Panc1 (cell line): ENCODE measurements around the gene LRRC36. TPM values are rescaled to one million over a fixed set of nuclear protein-coding genes. Genes with fewer than 3 reads are reported as not detected.

Source experiments
- ATAC-seq: fragments of 200-7000 bp; cut with Tn5 transposase; 2 replicates; pipeline ENCODE4 v1.9.1; 2020; ENCODE audit warnings: mild to moderate bottlenecking, moderate library complexity
- BruUV-seq: library from RNA; stranded (reverse); fragments of 400-500 nt; replicated peaks from 2 replicates; lab custom pipeline; 2021; lab: Mats Ljungman, UMichigan
- CTCF ChIA-PET: fragments of 300-600 bp; sonication (Branson Sonifier 250); formaldehyde crosslinking; loops from one replicate; lab custom pipeline; 2022; ENCODE audit warnings: antibody characterized with exemption; lab: Charles Lee
- POLR2A ChIA-PET: fragments of 300-600 bp; sonication (Branson Sonifier 250); formaldehyde crosslinking; loops from one replicate; lab custom pipeline; 2022; ENCODE audit warnings: antibody characterized with exemption; lab: Charles Lee
- DNase-seq: peaks from one replicate; pipeline ENCODE4 v3.0.0-alpha.2; 2010; ENCODE audit warnings: low read depth, low spot score
- H3K27ac ChIP-seq: 2 replicates; pipeline ENCODE4 v1.5.1; 2011; ENCODE audit warnings: mild to moderate bottlenecking, low read length, inconsistent platforms
- H3K27me3 ChIP-seq: fragments of 200-500 bp; sonication (Bioruptor generic); 2 replicates; pipeline ENCODE4 v1.6.0; 2014; ENCODE audit warnings: low read length, inconsistent platforms; ENCODE audit not compliant: control insufficient read depth, insufficient read depth
- H3K36me3 ChIP-seq: fragments of 200-500 bp; sonication (Bioruptor generic); 2 replicates; pipeline ENCODE4 v1.5.1; 2014; ENCODE audit warnings: inconsistent platforms, mild to moderate bottlenecking, low read length, moderate library complexity; ENCODE audit not compliant: control insufficient read depth, insufficient read depth
- H3K4me1 ChIP-seq: 2 replicates; pipeline ENCODE4 v1.5.1; 2011; ENCODE audit warnings: inconsistent platforms, mild to moderate bottlenecking, low read length, moderate library complexity; ENCODE audit not compliant: control insufficient read depth, insufficient read depth
- H3K4me3 ChIP-seq, 2 experiments: 2 replicates each; pipeline ENCODE4 v1.5.1; 2011 to 2012; ENCODE audit warnings: low read depth in 2 of 2, low read length in 2 of 2, mild to moderate bottlenecking in 2 of 2, inconsistent platforms in 1 of 2, moderate library complexity in 1 of 2
- H3K9me3 ChIP-seq: fragments of 200-500 bp; sonication (Bioruptor generic); 2 replicates; pipeline ENCODE4 v1.5.1; 2014; ENCODE audit warnings: low read depth, mild to moderate bottlenecking, inconsistent platforms, low read length, moderate library complexity; ENCODE audit not compliant: control insufficient read depth, insufficient read depth
- POLR2AphosphoS5 ChIP-seq: IDR thresholded peaks from 2 replicates; pipeline ENCODE4 v1.6.1; 2012; ENCODE audit warnings: mild to moderate bottlenecking, low read depth, low read length, moderate library complexity
- SIN3A ChIP-seq: IDR thresholded peaks from 2 replicates; pipeline ENCODE4 v1.6.1; 2012; ENCODE audit warnings: low read depth, mild to moderate bottlenecking, low read length, moderate library complexity, borderline replicate concordance; ENCODE audit not compliant: insufficient read depth
- TCF7L2 ChIP-seq: IDR thresholded peaks from 2 replicates; pipeline ENCODE4 v1.6.1; 2011; ENCODE audit warnings: mild to moderate bottlenecking, low read depth, low read length, inconsistent platforms
- in situ Hi-C: cut with HindIII; loops from 2 replicates; pipeline ENCODE4 v1.10.0; 2016; ENCODE audit warnings: low sequenced_read_pairs, low pct_unique_long_range_greater_than_20kb
- intact Hi-C: fragments of 100-400 bp; cut with micrococcal nuclease; formaldehyde crosslinking; loops from one replicate; pipeline ENCODE4 v1.10.0; 2022; ENCODE audit not compliant: unreplicated experiment
- total RNA-seq: library from RNA; stranded (reverse); gene quantifications from one replicate; pipeline ENCODE4 v1.2.1, GENCODE V29; 2021; ENCODE audit not compliant: unreplicated experiment
- TF ChIP-seq, protein P1 (sequence below), 2 experiments: IDR thresholded peaks; 2 replicates each; pipeline ENCODE4 v1.6.1; 2011 to 2012; ENCODE audit warnings: low read depth in 2 of 2, control low read depth in 1 of 2, low read length in 1 of 2, mild to moderate bottlenecking in 1 of 2, moderate library complexity in 1 of 2; ENCODE audit not compliant: insufficient read depth in 1 of 2

The LRRC36 gene
- total RNA-seq, 1 experiment from 2014 or later = 0.54 TPM

DNA sequence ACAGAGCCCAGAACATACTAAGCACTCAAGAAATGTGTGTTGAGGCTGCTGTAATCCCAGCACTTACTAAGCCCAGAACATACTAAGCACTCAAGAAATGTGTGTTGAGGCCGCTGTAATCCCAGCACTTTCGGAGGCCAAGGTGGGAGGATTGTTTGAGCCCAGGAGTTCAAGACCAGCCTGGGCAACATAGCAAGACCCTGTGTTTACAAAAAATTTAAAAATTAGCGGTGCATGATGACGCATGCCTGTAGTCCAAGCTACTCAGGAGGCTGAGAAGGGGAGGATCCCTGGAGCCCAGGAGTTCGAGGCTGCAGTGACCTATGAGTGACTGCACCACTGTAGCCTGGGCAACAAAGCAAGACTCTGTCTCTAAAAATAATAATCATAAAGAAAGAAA lies 96.4 kb downstream of the LRRC36 start:
- Histone ChIP-seq H3K27me3 (no peaks in the 10 kb centered on the region; the same call in 1 of the 2 replicates), H3K4me3 (no peak overlapping the region), H3K36me3 (no peaks in the 10 kb centered on the region), H3K9me3 (no peaks in the 10 kb centered on the region), H3K4me1 (no peaks in the 10 kb centered on the region), H3K27ac (no peak overlapping the region)
- in situ Hi-C loops (no loop called here), intact Hi-C loops (no loop called here)
- TF ChIP-seq POLR2AphosphoS5 (no peak), SIN3A (no peak), TCF7L2 (no peak)
- TF ChIP-seq, protein P1, sequence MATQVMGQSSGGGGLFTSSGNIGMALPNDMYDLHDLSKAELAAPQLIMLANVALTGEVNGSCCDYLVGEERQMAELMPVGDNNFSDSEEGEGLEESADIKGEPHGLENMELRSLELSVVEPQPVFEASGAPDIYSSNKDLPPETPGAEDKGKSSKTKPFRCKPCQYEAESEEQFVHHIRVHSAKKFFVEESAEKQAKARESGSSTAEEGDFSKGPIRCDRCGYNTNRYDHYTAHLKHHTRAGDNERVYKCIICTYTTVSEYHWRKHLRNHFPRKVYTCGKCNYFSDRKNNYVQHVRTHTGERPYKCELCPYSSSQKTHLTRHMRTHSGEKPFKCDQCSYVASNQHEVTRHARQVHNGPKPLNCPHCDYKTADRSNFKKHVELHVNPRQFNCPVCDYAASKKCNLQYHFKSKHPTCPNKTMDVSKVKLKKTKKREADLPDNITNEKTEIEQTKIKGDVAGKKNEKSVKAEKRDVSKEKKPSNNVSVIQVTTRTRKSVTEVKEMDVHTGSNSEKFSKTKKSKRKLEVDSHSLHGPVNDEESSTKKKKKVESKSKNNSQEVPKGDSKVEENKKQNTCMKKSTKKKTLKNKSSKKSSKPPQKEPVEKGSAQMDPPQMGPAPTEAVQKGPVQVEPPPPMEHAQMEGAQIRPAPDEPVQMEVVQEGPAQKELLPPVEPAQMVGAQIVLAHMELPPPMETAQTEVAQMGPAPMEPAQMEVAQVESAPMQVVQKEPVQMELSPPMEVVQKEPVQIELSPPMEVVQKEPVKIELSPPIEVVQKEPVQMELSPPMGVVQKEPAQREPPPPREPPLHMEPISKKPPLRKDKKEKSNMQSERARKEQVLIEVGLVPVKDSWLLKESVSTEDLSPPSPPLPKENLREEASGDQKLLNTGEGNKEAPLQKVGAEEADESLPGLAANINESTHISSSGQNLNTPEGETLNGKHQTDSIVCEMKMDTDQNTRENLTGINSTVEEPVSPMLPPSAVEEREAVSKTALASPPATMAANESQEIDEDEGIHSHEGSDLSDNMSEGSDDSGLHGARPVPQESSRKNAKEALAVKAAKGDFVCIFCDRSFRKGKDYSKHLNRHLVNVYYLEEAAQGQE (IDR thresholded peaks at IDR 0.05; ENCODE audit: insufficient read depth in 1 of 2, low read depth in 2 of 2, low read length in 1 of 2) = no peak
- ChIA-PET POLR2A (no interaction called here), CTCF (no interaction called here)
- DNase-seq (no peak), ATAC-seq (no peak)
- no TSS peak for BruUV-seq

DNA sequence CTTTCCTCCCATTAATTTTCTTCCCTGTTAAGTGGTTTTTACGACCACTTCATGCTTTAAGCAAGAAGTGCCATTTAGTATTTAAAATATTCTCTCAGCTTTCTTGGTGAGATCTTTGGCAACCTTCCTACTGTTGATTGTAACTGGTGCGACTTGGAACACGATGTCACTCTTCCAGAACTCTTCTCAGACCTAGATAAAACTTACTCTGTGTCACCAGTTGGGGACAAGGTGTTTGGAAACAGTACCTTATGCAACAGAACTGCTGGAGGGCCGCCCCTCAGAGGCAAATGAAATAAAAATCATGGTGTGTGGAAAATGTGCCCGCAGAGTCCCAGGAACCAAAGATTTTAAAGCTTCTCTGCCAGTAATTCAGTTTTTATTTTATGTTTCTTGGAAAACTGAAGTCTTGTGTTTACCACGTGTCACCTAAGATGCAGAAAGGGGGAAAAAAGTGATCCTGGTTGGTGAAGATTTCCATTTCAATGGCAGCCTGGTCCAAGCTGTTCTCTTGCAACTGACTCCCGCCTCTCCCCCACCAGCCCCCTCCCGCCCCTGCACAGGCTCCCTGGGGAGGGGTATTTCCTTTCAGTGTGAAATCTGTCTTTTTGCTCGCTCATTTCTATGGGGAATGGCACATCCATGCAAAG lies 97.1 kb downstream of the LRRC36 start:
- POLR2A ChIA-PET = no interaction called here
- CTCF ChIA-PET = no interaction called here
- no peak for ATAC-seq
- intact Hi-C loops = no loop called here
- no peak overlapping the region for H3K4me3 ChIP-seq
- no peaks in the 10 kb centered on the region for H3K9me3 ChIP-seq
- no peak for DNase-seq
- H3K36me3 ChIP-seq = no peaks in the 10 kb centered on the region
- no peak overlapping the region for H3K27ac ChIP-seq
- TF ChIP-seq SIN3A = no peak
- no peak for TF ChIP-seq TCF7L2
- TF ChIP-seq POLR2AphosphoS5 = no peak
- BruUV-seq = no TSS peak
- H3K4me1 ChIP-seq = no peaks in the 10 kb centered on the region
- in situ Hi-C loops = no loop called here
- no peaks in the 10 kb centered on the region; the same call in 1 of the 2 replicates for H3K27me3 ChIP-seq

DNA sequence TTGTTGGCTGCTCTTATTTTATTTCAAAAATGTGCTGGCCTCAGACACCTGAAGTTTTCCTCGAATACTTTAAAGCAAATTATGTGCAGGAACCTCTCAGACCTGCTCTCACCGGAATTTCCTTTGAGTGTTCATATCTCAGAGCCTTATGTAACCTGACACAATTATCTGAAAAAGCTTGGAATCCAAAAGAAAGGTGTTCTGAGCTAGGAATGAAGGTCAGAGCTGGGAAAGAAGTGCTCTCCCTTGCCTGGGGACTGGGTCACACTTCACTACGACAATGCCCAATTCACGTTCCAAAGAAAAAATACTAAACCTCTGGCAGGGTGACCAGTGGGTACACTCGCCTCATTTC lies 97.6 kb downstream of the LRRC36 start:
- Histone ChIP-seq H3K4me3 (no peak overlapping the region), H3K4me1 (no peaks in the 10 kb centered on the region), H3K36me3 (no peaks in the 10 kb centered on the region), H3K9me3 (no peaks in the 10 kb centered on the region), H3K27me3 (no peaks in the 10 kb centered on the region; the same call in 1 of the 2 replicates), H3K27ac (no peak overlapping the region)
- POLR2A ChIA-PET = no interaction called here
- in situ Hi-C loops (no loop called here), intact Hi-C loops (no loop called here)
- DNase-seq (no peak), ATAC-seq (no peak)
- BruUV-seq = no TSS peak
- CTCF ChIA-PET = no interaction called here
- TF ChIP-seq POLR2AphosphoS5 = no peak
- no peak for TF ChIP-seq TCF7L2
- TF ChIP-seq, protein P1 (IDR thresholded peaks at IDR 0.05; ENCODE audit: insufficient read depth in 1 of 2, low read depth in 2 of 2, low read length in 1 of 2) = no peak
- no peak for TF ChIP-seq SIN3A
